Measurements from ENCODE around the gene KIAA2012. TPM values are rescaled to one million over a fixed set of nuclear protein-coding genes. Genes with fewer than 3 reads are reported as not detected.

KIAA2012 gene
- total and polyA plus RNA-seq, 2 of the 4 experiments (the other 2 are of a cell fraction), result under 0.01 to 0.09 TPM

DNA sequence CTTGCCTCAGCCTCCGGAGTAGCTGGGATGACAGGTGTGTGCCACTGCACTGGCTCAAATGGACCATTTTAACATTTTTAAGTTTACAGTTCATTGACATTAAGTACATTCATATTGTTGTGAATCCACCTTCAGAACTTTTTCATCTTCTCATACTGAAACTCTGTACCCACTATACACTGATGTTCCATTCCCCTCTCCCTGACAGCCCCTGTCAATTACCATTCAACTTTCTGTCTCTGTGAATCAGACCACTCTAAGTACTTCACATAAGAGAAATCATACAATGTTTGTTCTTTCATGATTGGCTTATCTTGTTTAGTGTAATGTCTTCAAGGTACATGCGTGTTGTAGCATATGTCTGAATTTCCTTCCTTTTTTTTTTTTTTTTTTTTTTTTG lies 1.9 kb upstream of the KIAA2012 start:
- H3K4me3 ChIP-seq (ENCODE audit: insufficient read depth, low read depth, low read length), result no peak overlapping the region
- dilution Hi-C loops (cut with HindIII; ENCODE audit: low sequenced_read_pairs, unreplicated experiment) (no loop called here), in situ Hi-C loops (cut with MboI; ENCODE audit: low sequenced_read_pairs) (no loop called here)

More for the DNA sequence above, 1.9 kb upstream of the KIAA2012 start:
- Histone ChIP-seq H4K8ac (ENCODE audit: low read depth in 2 of 2, low read length in 2 of 2) (no peak overlapping the region), H3K9ac (ENCODE audit: low read depth, low read length) (no peak overlapping the region), H2BK15ac (ENCODE audit: low read depth, low read length) (no peak overlapping the region), H3K4me1 (ENCODE audit: control insufficient read depth, insufficient read depth, low read length) (no peaks in the 10 kb centered on the region), H3K79me1 (ENCODE audit: low read depth in 1 of 2, low read length in 2 of 2) (no peaks in the 10 kb centered on the region), H4K91ac (ENCODE audit: insufficient read depth, low read depth, low read length) (no peak overlapping the region), H3K9me3 (ENCODE audit: control insufficient read depth, insufficient read depth, low read length) (no peaks in the 10 kb centered on the region), H2AK5ac (ENCODE audit: low read depth, low read length) (no peak overlapping the region), H2BK120ac (ENCODE audit: low read depth, low read length) (no peak overlapping the region), H3K4ac (ENCODE audit: low read depth, low read length) (no peak overlapping the region), H3K56ac (ENCODE audit: extremely low read depth, insufficient read depth, low read length) (no peak overlapping the region), H4K5ac (ENCODE audit: low read depth, low read length) (no peak overlapping the region), H3K27me3 (ENCODE audit: control insufficient read depth, insufficient read depth, low read length) (no peaks in the 10 kb centered on the region), H3K18ac (ENCODE audit: low read depth, low read length) (no peak overlapping the region), H3K27ac (ENCODE audit: insufficient read depth, low read length) (no peak overlapping the region), H3K9me1 (ENCODE audit: insufficient read depth, low read length) (no peaks in the 10 kb centered on the region), H3K23ac (ENCODE audit: low read depth, low read length) (no peak overlapping the region), H3K36me3 (ENCODE audit: control insufficient read depth, insufficient read depth, low read length) (no peaks in the 10 kb centered on the region), H4K20me1 (ENCODE audit: insufficient read depth, low read length) (no peaks in the 10 kb centered on the region), H3K4me2 (ENCODE audit: low read depth, low read length) (no peak overlapping the region), H2AK9ac (replicated peaks; ENCODE audit: low read depth, low read length, poor library complexity) (no peak overlapping the region), H2BK20ac (ENCODE audit: low read depth, low read length) (no peak overlapping the region), H3K14ac (replicated peaks; ENCODE audit: low read depth, low read length) (no peak overlapping the region), H2BK5ac (ENCODE audit: low read depth, low read length, poor library complexity, severe bottlenecking) (no peak overlapping the region), H2AFZ (replicated peaks; ENCODE audit: low read length, poor library complexity) (no peak overlapping the region)
- intact Hi-C loops (cut with micrococcal nuclease), result no loop called here
- no CpG with 5 or more reads among the region's 2 CpGs for WGBS, 2 experiments (ENCODE audit: extremely low coverage in 2 of 2, insufficient read length in 1 of 2)
- DNase-seq (no peak), ATAC-seq (ENCODE audit: low read depth) (no peak)
- BruUV-seq (replicated peaks), result no TSS peak
- ChIA-PET POLR2A (ENCODE audit: unreplicated experiment) (no interaction called here), CTCF (interaction anchor here (0.6 kb wide), 1 partner anchor 268 kb away, joined by 3 read pairs; no protein-coding TSS in a partner anchor)
- TF ChIP-seq NFE2L2 (IDR thresholded peaks at IDR 0.05; ENCODE audit: low read depth, low read length) (no peak), CHD1 (IDR thresholded peaks at IDR 0.05; ENCODE audit: low read depth, low read length) (no peak), MXI1 (IDR thresholded peaks at IDR 0.05; ENCODE audit: borderline replicate concordance, low read depth, low read length) (no peak), CEBPB (IDR thresholded peaks at IDR 0.05; ENCODE audit: low read depth, low read length) (no peak), ELK1 (IDR thresholded peaks at IDR 0.05; ENCODE audit: borderline replicate concordance, low read depth, low read length) (no peak), POLR2A (IDR thresholded peaks at IDR 0.05; ENCODE audit: low read depth, low read length) (no peak), RFX5 (IDR thresholded peaks at IDR 0.05; ENCODE audit: low read depth, low read length) (no peak), MAZ (IDR thresholded peaks at IDR 0.05; ENCODE audit: borderline replicate concordance, low read depth, low read length) (no peak), RAD21 (IDR thresholded peaks at IDR 0.05; ENCODE audit: low read length) (no peak), BHLHE40 (IDR thresholded peaks at IDR 0.05; ENCODE audit: low read depth, low read length) (no peak), FOS (IDR thresholded peaks at IDR 0.05; ENCODE audit: low read depth, low read length) (no peak), RCOR1 (IDR thresholded peaks at IDR 0.05; ENCODE audit: insufficient replicate concordance, low read length) (no peak), SMC3 (IDR thresholded peaks at IDR 0.05; ENCODE audit: low read depth, low read length) (no peak), USF2 (IDR thresholded peaks at IDR 0.05; ENCODE audit: low read depth, low read length) (no peak), MAFK (IDR thresholded peaks at IDR 0.05; ENCODE audit: low read depth, low read length) (no peak)
- TF ChIP-seq, protein P1, sequence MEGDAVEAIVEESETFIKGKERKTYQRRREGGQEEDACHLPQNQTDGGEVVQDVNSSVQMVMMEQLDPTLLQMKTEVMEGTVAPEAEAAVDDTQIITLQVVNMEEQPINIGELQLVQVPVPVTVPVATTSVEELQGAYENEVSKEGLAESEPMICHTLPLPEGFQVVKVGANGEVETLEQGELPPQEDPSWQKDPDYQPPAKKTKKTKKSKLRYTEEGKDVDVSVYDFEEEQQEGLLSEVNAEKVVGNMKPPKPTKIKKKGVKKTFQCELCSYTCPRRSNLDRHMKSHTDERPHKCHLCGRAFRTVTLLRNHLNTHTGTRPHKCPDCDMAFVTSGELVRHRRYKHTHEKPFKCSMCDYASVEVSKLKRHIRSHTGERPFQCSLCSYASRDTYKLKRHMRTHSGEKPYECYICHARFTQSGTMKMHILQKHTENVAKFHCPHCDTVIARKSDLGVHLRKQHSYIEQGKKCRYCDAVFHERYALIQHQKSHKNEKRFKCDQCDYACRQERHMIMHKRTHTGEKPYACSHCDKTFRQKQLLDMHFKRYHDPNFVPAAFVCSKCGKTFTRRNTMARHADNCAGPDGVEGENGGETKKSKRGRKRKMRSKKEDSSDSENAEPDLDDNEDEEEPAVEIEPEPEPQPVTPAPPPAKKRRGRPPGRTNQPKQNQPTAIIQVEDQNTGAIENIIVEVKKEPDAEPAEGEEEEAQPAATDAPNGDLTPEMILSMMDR (conservative IDR thresholded peaks at IDR 0.05; ENCODE audit: low read depth, low read length), result no peak

Data from IMR-90 (cell line).